ENCODE data around the gene ZNF280C. TPM values are rescaled to one million over a fixed set of nuclear protein-coding genes. Genes with fewer than 3 reads are reported as not detected.
A peak's percentile ranks its signal among the peaks of the same experiment; 100 is the strongest.

Gene ZNF280C, protein sequence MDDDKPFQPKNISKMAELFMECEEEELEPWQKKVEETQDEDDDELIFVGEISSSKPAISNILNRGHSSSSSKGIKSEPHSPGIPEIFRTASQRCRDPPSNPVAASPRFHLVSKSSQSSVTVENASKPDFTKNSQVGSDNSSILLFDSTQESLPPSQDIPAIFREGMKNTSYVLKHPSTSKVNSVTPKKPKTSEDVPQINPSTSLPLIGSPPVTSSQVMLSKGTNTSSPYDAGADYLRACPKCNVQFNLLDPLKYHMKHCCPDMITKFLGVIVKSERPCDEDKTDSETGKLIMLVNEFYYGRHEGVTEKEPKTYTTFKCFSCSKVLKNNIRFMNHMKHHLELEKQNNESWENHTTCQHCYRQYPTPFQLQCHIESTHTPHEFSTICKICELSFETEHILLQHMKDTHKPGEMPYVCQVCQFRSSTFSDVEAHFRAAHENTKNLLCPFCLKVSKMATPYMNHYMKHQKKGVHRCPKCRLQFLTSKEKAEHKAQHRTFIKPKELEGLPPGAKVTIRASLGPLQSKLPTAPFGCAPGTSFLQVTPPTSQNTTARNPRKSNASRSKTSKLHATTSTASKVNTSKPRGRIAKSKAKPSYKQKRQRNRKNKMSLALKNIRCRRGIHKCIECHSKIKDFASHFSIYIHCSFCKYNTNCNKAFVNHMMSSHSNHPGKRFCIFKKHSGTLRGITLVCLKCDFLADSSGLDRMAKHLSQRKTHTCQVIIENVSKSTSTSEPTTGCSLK
- 1 to 10 TPM; 6.7 to 7.8 TPM for total RNA-seq

DNA sequence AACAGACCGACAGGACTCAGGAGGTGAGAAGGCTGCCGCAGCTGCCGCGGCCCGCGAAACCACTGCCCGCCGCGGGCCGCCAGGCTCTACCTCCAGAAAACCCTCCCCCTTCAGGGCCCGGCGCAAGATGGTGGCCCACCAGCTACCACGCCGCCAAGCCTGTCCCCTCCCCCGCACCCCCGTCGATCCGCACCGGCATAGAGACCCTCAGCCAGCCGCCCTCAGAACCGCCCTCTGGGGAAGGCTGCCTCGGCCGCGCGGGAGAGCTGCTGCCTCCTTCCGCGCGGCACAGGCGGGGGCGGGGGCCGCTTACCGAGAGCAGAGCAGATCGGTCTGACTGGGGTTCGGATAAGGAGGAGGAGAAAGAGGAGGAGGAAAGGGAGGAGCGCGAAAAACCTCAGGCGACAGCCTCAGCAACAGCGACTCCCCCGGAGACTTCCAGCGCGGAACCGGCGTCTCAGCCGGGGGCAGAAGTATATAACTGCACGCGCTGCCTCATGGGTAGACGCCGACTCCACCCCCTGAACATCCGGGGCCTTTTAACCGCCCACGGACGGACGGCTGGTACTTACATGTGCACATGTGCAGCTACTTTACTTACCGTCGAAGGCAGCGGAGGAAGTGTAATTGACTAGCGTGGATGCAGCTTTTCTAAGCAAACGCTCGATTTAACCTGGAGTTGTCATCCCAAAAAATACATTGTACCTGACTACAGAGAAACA lies at the start of gene ZNF280C:
Gene ZNF280C (minus strand): TSS at position 451 of the 722 bp plus-strand sequence. CDS start 8,450 bp downstream, outside the sequence.
- H3K36me3 Mint-ChIP-seq: peaks cover 4% of the 10 kb centered on the region
- ATAC-seq (peak; percentile 97), DNase-seq (peak; percentile 95)
- CTCF ChIA-PET: no interaction called here
- no peaks in the 10 kb centered on the region for H3K27me3 Mint-ChIP-seq
- no peaks in the 10 kb centered on the region for H3K9me3 Mint-ChIP-seq (ENCODE audit: low read depth)
- peak within 1 kb of the TSS; percentile 83 for H3K27ac Mint-ChIP-seq
- H3K4me3 Mint-ChIP-seq: peak within 1 kb of the TSS; percentile 87
- H3K4me1 Mint-ChIP-seq: peaks cover 22% of the 10 kb centered on the region

DNA sequence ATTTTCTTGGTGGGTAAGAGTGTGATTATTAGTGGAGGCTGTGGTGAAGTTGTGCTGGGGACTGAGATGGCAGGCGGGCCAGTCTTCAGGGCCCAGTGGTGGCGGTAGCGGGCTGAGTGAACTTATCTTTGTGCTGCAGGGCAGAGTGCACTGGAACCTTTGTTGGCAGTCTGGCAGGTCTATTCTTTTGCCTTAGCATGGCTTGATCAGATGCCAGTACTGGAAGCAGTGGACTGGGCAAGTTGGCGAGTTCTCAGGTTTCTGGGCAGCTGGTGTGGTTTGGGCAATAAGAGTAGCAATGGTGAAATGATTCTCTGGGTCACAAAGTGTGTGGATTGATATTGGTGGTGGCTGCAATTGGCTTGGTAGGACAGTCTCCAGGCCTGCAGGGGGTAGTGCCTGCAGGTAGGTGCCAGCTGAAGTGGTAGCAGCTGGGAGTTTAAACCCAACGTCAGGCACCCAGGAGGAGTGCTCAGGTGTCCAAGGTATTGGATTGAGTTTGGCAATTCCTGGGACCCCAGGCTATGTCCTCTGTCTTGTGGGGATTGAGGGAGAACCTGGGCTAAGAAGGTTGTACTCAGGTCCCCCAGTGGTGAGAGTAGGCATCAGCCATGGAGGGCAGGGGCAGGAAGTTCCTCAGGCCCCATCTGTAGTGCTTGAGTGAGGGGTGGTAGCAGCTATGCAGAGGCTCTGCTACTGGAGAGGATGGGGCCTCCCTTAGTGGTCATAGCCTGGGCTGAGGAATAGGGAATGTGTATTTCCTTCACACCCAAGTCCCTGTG lies 36.1 kb upstream of the ZNF280C start:
- Mint-ChIP-seq H3K36me3 (no peaks in the 10 kb centered on the region), H3K4me3 (no peak overlapping the region), H3K27me3 (no peaks in the 10 kb centered on the region), H3K9me3 (ENCODE audit: low read depth) (no peaks in the 10 kb centered on the region), H3K27ac (no peak overlapping the region), H3K4me1 (no peaks in the 10 kb centered on the region)
- no peak for DNase-seq
- ATAC-seq: no peak
- CTCF ChIA-PET: no interaction called here

DNA sequence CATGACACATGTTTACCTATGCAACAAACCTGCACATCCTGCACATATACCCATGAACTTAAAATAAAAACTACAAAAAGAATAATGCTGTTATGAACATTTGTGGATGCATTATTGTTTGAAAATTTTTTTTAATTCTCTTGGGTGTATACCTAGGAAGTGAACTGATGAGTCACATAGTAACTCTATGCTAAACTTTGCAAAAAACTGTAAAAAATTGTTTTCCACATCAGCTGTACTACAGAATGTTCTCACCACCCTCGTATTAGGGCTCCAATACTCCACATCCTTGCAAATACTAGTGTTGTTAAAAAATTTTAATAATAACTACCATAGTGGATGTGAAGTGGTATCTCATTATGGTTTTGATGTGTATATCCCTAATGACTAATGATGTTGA lies 33.3 kb upstream of the ZNF280C start:
- no peak overlapping the region for H3K27ac Mint-ChIP-seq
- H3K36me3 Mint-ChIP-seq: no peaks in the 10 kb centered on the region
- H3K4me1 Mint-ChIP-seq: no peaks in the 10 kb centered on the region
- H3K4me3 Mint-ChIP-seq: no peak overlapping the region
- no peaks in the 10 kb centered on the region for H3K27me3 Mint-ChIP-seq
- CTCF ChIA-PET: no interaction called here
- no peaks in the 10 kb centered on the region for H3K9me3 Mint-ChIP-seq (ENCODE audit: low read depth)
- DNase-seq (no peak), ATAC-seq (no peak)

DNA sequence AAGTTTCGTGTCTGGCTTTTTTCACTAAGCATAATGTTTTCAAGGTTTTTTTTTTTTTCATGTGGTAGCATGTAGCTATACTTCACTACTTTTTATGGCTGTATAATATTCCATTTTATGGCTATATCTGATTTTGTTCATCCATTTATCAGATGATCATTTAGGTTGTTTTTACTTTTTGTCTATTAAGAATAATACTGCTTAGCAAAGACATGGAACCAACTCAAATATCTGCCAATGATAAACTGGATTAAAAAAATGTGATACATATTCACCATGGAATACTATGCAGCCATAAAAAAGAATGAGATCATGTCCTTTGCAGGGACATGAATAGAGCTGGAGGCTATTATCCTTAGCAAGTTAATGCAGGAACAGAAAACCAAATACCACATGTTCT lies 32.7 kb upstream of the ZNF280C start:
- DNase-seq (no peak), ATAC-seq (no peak)
- H3K27ac Mint-ChIP-seq: no peak overlapping the region
- no peaks in the 10 kb centered on the region for H3K27me3 Mint-ChIP-seq
- H3K9me3 Mint-ChIP-seq (ENCODE audit: low read depth): no peaks in the 10 kb centered on the region
- CTCF ChIA-PET: no interaction called here
- no peak overlapping the region for H3K4me3 Mint-ChIP-seq
- H3K36me3 Mint-ChIP-seq: no peaks in the 10 kb centered on the region
- H3K4me1 Mint-ChIP-seq: no peaks in the 10 kb centered on the region

DNA sequence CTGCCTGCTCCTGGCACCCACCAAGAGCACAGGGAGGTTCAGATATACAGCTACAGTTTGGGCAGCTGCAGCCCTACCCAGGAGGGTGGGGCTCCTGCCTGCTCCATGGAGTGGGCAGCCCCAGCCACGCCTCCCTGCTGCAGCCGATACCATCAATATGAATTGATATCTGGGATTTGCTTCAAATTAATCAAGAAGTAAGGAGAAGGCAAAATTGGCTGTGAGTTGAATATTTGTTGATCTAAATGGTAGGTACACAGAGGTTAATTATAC lies 31.2 kb upstream of the ZNF280C start:
- CTCF ChIA-PET: no interaction called here
- Mint-ChIP-seq H3K4me1 (no peaks in the 10 kb centered on the region), H3K27me3 (no peaks in the 10 kb centered on the region), H3K36me3 (no peaks in the 10 kb centered on the region), H3K27ac (no peak overlapping the region), H3K9me3 (ENCODE audit: low read depth) (no peaks in the 10 kb centered on the region), H3K4me3 (no peak overlapping the region)
- no peak for DNase-seq
- no peak for ATAC-seq

DNA sequence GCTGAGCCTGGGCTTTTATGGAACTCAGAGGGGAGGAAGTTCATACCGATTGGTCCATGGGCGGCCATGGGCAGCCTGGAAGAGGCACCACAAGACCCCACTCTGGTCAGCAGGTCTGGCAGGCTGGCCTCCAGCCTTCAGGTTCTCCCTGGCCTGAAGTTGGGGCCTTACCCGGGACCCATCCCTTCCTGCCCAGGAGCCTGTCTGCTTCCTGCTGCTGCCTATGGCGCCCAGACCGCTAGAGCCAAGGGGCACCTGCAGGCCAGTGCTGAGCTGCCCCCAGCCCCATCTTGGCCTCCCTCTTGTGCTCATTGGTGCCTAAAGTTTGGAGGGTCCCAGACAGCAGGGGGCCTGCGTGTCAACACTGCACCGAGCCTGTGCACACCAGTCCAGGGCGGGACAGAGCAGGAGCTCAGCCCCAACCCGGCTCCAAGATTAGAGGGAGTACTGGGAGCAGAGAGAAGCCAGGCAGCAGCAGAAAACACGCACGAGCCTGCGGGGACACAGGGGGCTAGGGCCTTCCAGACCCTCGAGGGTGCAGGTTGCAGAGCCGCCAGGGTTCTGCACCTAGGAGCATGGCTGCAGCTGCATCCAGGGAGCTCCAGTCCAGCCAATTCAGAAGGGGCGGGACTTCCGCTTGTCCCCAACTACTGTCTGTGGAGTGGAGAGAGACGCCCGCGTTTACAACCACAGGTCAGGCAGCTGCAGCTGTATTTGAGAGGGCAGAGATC lies 30.7 kb upstream of the ZNF280C start:
- H3K36me3 Mint-ChIP-seq: no peaks in the 10 kb centered on the region
- CTCF ChIA-PET: no interaction called here
- H3K4me3 Mint-ChIP-seq: no peak overlapping the region
- no peaks in the 10 kb centered on the region for H3K4me1 Mint-ChIP-seq
- no peak overlapping the region for H3K27ac Mint-ChIP-seq
- DNase-seq (no peak), ATAC-seq (no peak)
- H3K9me3 Mint-ChIP-seq (ENCODE audit: low read depth): no peaks in the 10 kb centered on the region
- no peaks in the 10 kb centered on the region for H3K27me3 Mint-ChIP-seq

DNA sequence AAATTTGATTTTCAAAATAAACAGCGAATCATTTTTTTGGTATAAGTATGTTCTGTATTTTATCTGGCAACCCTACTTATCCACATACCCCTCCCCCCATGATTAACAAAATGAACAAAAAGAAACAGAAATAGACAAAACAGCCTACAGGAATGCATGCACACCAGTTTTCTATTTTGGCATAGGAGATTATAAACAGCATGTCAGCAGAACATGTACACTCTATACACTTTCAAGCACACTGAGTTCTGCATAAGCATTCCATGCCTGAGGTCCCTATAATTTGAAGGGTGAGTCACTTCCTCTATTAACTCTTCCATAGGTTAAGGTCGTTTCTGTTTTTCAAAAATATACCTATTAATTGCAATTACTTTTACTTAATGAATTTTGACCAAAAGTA lies 28.0 kb upstream of the ZNF280C start:
- no peaks in the 10 kb centered on the region for H3K36me3 Mint-ChIP-seq
- CTCF ChIA-PET: no interaction called here
- no peaks in the 10 kb centered on the region for H3K9me3 Mint-ChIP-seq (ENCODE audit: low read depth)
- no peak overlapping the region for H3K4me3 Mint-ChIP-seq
- H3K27me3 Mint-ChIP-seq: no peaks in the 10 kb centered on the region
- ATAC-seq: no peak
- DNase-seq: no peak
- H3K4me1 Mint-ChIP-seq: no peaks in the 10 kb centered on the region
- H3K27ac Mint-ChIP-seq: no peak overlapping the region

DNA sequence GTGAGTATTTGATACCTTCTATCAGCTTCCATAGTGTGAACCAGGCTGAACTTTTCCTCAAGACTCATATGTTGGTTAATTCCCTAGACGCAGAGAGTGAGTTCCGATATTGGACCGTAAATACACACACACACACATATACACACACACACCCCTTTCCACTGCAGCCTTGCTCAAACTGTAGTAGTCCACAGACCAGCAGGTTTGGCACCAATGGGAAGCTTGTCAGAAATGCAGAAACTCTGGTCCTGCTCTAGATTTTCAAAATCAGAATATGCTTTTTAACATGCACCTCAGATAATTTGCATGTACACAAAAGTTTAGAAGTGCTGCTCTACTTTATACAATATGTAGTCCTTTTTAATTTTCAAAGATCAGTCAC lies 27.6 kb upstream of the ZNF280C start:
- DNase-seq (no peak), ATAC-seq (no peak)
- H3K27ac Mint-ChIP-seq: no peak overlapping the region
- H3K4me3 Mint-ChIP-seq: no peak overlapping the region
- no peaks in the 10 kb centered on the region for H3K4me1 Mint-ChIP-seq
- CTCF ChIA-PET: interaction anchor here (1.0 kb wide), 1 partner anchor 13 kb away, joined by 3 read pairs; no protein-coding TSS in a partner anchor
- H3K36me3 Mint-ChIP-seq: no peaks in the 10 kb centered on the region
- no peaks in the 10 kb centered on the region for H3K27me3 Mint-ChIP-seq
- no peaks in the 10 kb centered on the region for H3K9me3 Mint-ChIP-seq (ENCODE audit: low read depth)

DNA sequence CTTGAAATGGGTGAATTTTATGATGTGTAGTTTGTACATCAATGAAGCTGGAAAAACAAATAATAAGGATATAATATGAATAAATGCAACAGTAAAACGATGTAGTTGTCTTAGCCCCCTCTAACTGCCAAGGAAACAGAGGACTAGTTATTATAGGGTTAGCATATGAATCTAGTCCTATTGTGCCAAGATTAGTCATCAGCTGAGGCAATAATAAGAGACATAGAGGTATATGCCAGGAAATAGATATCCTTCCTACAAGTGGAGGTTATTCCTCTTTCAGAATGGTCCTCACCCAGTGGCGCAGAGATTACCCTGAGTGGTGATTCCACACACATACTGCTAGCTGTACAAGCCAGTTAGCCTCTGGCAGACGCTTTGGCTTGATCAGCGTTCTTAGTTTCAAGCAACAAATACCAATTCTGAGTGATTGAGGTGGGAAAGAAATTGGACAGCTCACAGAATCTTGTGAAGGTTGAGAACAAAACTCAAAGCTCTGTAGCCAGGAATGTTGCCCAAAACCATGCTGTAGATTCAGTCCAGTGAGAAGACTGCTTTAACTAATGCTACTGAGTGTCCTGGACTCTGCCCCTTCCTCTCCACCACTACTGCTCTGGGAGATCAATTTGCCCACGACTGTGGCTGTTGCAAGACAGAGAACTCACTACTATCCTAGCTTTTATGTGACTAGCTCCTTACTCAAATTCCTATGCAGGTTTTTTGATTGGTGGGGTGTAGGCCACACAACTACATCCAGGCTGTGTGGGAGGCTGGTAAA lies 27.0 kb upstream of the ZNF280C start:
- no peak overlapping the region for H3K4me3 Mint-ChIP-seq
- no peak for ATAC-seq
- H3K36me3 Mint-ChIP-seq: no peaks in the 10 kb centered on the region
- no peaks in the 10 kb centered on the region for H3K4me1 Mint-ChIP-seq
- no peak for DNase-seq
- H3K27me3 Mint-ChIP-seq: no peaks in the 10 kb centered on the region
- CTCF ChIA-PET: interaction anchor here (1.0 kb wide), 1 partner anchor 13 kb away, joined by 3 read pairs; no protein-coding TSS in a partner anchor
- H3K9me3 Mint-ChIP-seq (ENCODE audit: low read depth): no peaks in the 10 kb centered on the region
- H3K27ac Mint-ChIP-seq: no peak overlapping the region

DNA sequence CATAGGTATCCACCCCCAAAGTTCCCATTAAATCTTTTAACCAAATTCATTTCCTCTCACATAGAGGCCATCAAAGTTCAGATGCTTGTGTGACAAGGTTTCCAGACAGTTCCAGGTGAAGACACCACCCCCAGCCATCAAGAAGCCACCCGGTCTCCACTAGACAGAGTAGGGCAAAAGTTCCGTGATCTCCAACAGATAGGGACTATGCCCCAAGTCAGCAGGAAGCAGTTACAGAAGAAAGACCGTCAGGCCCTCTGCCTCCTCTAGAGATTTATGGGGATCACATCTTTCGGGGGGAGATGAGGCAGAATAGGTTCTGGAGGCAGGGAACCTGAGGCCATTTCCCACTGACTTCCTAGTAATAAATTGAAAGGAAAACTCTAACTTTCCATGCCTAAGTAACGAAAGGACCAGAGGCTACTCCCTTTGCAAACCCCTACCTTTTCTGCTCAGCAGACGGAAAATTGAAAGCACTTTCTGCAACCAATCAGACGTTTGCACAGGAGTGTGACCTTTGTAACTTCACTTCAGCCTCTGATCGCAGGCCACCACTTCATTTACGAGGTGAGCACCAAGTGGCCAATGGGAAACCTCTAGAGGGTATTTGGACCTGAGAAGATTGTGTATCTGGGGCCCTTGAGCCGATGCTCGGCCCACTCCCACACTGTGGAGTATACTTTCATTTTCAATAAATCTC lies 18.5 kb upstream of the ZNF280C start:
- H3K9me3 Mint-ChIP-seq (ENCODE audit: low read depth): no peaks in the 10 kb centered on the region
- H3K4me1 Mint-ChIP-seq: no peaks in the 10 kb centered on the region
- no peak for ATAC-seq
- no peak for DNase-seq
- no peaks in the 10 kb centered on the region for H3K27me3 Mint-ChIP-seq
- no peak overlapping the region for H3K4me3 Mint-ChIP-seq
- CTCF ChIA-PET: no interaction called here
- no peak overlapping the region for H3K27ac Mint-ChIP-seq
- H3K36me3 Mint-ChIP-seq: no peaks in the 10 kb centered on the region

DNA sequence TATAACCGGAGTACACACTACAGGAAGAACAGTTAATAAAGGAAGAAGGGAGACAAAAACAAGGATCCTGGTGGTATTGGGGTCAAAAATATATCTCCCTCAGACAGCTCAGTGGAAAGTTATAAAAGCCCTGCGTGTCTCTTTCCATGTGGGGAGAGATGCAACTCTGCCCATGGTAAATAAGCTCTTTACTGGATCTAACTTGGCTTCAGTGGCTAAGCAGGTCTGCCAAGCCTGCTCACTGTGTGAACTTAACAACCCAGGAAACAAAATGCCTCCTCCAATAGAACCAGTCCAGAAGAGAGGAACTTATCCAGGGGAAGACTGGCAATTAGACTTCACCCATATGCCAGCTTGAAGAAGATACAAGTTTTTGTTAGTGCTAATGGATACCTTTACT lies 17.0 kb upstream of the ZNF280C start:
- Mint-ChIP-seq H3K9me3 (ENCODE audit: low read depth) (no peaks in the 10 kb centered on the region), H3K27me3 (no peaks in the 10 kb centered on the region), H3K4me3 (no peak overlapping the region), H3K4me1 (no peaks in the 10 kb centered on the region), H3K27ac (no peak overlapping the region), H3K36me3 (no peaks in the 10 kb centered on the region)
- DNase-seq: no peak
- CTCF ChIA-PET: no interaction called here
- no peak for ATAC-seq

DNA sequence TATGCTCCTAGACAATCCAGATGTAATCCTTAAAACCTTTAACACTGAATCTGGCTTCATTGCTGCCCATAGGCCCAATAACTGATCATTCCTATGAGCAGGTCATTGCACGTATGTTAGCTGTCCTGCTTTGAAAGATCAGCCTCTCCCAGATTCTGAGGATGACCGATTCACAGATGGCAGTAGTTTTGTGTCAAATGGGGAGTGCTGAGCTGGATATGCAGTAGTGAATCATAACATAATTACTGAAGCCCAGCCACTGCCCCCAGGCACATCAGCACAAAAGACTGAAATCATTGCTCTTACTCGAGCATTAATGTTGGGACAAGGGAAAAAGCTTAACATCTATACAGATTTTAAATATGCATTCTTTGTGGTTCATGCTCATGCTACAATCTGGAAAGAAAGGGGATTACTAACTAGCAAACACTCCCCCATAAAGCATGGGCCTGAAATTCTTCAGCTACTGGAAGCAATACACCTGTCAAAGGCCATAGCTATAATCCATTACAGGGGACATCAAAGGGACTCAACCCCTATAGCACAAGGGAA lies 16.4 kb upstream of the ZNF280C start:
- Mint-ChIP-seq H3K27ac (no peak overlapping the region), H3K4me3 (no peak overlapping the region), H3K4me1 (no peaks in the 10 kb centered on the region), H3K27me3 (no peaks in the 10 kb centered on the region), H3K9me3 (ENCODE audit: low read depth) (no peaks in the 10 kb centered on the region), H3K36me3 (no peaks in the 10 kb centered on the region)
- CTCF ChIA-PET: no interaction called here
- DNase-seq (no peak), ATAC-seq (no peak)
